CD4-positive, alpha-beta T cell treated with Interleukin-2 at 100 ng/mL for 4 hours (primary cell): Measurements from ENCODE around the gene NNT.
"Not testable (repeated sequence)": the region's sequence is repeated elsewhere in the genome, so short reads cannot be mapped to it uniquely, and the experiment has no call there.

Experiments used
- DNase-seq: peaks from one replicate; pipeline ENCODE4 v3.0.0-alpha.2; 2020; ENCODE audit warnings: low spot score

NNT gene

DNA sequence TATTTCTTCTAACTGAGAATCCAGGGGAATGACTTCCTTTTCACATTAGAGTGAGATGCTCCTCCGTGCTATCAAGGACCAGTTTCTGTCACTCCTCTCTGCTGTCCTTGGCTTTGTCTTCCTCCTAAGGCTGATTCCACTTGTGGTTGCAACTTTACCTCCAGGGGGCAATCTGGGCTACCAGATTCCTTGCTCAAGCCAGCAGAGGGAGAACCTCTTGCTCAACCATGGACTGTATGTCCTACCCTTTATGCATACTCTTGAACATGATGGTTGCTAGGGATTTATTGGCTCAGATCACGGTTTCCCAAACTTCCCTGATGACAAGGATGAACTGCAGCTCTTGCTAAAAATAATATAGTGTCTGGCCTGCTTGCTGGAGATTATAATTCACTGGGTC is 24.0 kb downstream of the NNT start:
- DNase-seq = peak; percentile 12

DNA sequence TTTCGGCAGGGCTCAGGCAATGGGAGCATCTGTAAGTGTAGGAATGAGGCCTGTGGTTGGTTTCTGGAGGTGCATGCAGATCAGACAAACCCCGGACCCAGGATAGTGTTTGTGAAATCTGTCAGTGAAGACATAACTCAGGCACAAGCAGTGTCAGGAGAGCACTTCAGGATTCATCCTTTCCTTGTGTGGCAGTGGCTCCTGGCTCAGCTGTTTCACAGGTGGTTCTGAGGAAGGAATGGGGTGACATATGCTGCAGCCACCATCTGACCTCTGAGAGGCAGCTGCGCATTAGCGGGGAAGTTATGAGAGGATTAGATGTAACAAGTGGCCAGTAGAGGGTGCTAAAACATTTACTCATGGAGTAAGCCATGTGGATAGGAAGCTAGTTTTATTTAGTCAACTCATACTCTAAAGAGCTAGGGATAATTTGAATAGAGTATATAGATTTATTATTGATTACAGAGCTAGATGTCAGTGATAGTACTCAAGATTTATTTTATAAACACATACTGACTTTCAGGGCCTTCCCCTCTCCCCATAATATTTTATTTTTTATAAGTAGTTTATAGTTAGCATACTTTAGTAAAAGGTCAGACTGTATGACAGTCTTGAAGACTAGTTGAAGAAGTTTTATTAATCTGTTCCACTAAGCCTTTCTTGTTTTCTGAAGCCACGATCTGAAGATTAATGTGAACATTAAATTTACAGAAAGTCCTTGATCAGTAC is 28.4 kb downstream of the NNT start:
- DNase-seq = peak; percentile 68

DNA sequence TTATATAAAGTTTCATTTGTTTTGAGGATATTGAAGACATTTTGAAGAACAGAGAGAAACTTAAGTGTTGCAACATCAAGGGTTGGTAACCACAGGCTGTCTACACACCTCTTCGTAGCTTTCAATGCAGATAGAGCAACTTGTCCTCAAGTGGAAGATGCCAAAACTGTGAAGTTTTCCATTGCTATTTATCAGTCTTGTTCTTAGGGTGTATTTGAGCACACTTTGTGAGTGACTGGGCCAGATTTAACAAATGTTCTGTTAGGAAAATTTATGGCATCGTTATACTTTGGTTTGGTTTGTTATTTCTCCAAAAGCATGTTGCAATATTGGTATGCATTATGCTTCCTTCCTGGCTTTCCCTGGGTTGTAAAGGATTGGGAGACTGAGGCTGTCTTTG is 31.6 kb downstream of the NNT start:
- no peak for DNase-seq

DNA sequence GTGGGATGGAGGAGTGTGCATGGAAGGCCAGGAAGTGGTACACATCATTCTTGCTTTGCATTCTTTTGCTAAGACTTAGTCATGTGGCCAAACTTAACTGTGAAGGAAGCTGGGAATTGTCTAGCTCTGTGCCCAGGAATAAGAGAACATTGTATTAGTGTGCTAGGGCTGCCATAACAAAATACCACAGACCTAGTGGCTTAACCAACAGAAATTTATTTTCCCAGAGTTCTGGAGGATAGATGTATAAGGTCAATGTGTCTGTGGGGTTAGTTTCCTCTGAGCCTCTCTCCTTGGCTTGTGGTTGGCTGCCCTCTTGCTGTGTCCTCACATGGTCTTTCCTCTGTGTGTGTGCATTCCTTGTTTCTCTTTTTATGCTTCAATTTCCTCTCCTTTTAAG is 32.4 kb downstream of the NNT start:
- DNase-seq = no peak

DNA sequence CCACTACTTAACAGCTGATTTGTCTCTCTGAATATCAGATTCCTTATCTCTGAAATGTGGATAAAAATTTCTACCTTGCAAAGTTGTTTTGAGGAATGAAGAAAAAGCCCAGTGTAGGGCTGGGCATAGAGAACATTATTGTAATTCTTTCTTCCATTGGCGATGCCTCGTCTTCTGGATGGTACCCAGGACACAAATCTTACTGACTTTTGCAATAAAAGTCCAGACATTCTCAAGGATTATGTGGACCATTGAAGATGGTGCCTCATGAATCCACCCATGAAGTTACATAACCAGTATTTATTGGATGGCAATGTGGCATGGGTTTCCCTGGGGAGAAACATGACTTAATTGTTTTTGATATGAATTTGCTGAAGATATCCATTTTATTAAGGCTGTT is 33.1 kb downstream of the NNT start:
- no peak for DNase-seq

DNA sequence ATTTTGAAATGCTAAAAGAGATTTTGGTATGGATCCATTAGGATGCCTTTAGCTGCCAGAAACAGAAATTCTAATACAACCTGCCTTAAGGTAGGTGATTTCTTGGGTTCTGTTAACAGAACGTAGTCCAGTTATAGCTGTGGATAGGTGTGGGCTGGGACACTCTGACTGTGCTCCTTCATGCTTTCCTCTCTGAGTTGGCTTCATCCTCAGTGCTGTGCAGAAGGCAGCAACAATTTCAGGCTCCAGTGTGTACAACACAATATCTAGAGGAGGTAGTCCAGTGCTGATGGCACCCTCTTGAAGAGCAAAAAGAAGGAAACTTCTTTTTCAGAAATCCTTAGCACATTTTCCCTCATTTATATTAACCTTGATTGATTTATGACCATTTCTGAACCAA is 34.4 kb downstream of the NNT start:
- no peak for DNase-seq

DNA sequence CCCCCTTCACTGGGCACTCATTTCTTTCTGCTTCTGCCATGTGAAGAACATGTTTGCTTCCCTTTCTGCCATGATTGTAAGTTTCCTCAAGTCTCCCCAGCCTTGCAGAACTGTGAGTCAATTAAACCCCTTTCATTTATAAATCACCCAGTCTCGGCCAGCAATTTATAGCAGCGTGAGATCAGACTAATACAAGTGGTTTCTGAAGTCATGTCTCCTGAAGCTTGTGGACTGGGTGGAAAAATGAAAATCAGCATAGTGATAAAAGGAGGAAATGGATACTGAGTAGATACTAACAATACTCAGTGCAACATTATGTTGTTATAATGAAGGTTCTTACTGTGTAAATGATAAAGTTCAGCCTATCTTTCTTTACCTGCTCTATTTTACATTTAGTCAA is 35.1 kb downstream of the NNT start:
- no peak for DNase-seq

DNA sequence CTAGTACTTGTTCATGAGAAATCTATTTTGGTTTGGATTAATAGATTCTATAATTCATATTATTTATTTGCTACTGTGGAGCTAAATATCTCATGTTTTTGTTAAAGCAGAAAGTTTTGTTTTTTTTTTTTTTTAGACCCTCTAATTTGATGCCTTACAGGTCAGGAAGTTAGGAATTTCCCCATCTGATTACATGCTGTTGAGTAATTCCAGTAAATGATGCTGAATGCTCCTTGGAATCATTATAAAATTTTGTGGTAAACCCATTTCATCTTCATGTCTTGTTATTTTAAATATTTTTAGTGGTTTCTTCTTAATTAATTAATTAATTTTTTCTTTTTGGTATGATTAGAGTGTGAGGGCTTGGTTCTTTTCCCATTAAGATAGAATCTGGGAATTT is 35.6 kb downstream of the NNT start:
- no peak for DNase-seq

DNA sequence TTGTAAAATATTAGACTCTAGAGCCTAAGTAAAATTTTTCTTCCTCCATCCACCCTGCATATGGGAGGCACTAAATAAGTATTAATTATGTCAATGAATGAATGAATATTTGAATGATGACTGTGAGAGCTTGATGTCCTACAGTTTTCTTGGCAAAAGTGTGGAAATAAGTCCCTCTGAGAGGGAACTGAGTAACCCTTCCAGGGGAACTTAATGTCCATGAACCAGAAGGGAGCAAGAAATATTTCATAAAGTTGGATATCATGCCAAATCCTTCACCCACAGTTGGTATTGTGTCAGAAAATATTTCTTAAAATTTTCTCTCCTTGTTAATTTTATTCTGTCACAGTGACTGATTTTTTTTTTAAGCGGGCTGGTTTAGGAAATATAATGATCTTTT is 36.6 kb downstream of the NNT start:
- no peak for DNase-seq

DNA sequence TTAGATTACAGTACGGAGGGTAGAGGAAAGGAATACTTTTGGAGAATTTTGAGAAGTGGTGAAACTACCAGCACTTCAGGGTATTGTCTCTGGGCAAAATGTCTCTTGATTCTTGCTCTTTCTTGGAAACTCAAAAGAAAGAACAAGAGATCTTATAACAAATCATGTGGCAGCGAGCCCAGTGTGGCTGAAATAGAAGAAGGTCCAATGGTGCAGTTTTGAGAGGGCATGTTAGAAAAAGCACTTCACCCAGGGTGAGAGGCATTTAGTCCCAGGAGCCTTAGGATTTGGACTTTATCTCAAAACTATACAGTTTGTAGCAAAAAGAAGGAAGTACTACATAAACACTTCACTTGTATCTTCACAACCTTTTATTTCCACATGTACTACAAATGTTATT is 39.4 kb downstream of the NNT start:
- no peak for DNase-seq

DNA sequence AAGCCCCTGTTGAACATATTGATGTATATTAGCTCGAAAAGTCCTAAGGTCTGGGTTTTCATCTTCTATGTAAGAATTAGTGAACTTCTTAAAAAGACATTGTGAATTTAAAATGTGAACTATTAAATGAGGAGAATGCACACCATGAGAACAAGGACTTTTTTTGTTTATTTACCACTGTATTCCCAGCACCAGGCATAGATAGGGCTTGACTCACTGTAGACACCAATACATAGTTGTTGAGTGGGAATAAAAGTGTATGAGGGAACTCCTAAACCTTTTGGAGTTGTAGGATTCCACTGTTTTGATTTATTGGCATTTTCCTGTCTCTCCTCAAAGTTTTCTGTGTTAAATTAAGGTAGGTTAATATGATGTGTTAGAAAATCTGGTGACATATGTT is 40.3 kb downstream of the NNT start:
- no peak for DNase-seq

DNA sequence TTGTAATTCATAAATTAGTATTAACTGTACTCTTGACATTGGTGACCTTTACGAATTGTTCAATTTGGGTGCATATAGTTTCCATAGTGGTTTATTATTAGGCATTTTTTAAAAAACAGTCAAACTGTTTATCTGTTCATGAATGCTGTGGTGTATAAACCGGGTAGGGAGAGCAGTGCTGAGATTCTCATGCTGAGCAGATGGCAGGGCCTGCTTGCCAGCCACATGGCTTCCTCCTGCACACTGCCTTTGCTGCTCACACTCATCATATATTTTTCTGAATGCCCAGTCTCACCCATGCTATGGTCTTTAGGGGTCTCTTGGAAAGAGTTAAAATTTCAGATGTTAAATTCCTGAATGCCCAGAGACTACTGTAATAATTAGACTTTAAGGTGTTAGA is 40.8 kb downstream of the NNT start:
- DNase-seq = no peak

DNA sequence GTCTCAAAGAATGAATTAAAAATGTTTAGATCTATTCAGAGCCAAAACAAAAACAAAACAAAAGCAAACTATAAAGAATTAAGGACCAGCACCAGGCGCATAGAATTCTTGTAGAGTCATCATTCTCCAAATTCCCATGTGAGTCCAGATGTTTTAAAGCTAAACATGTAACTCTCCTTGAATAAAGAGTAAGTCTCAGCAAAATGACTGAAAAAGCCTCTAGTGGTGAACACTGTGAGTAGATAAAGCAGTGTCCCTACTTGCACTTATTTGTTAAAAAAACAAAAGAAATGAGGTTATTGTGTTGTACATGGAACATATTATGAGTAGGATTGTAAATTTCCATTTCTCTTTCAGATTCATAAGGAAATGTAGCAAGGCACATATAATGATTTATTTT is 44.0 kb downstream of the NNT start:
- no peak for DNase-seq

DNA sequence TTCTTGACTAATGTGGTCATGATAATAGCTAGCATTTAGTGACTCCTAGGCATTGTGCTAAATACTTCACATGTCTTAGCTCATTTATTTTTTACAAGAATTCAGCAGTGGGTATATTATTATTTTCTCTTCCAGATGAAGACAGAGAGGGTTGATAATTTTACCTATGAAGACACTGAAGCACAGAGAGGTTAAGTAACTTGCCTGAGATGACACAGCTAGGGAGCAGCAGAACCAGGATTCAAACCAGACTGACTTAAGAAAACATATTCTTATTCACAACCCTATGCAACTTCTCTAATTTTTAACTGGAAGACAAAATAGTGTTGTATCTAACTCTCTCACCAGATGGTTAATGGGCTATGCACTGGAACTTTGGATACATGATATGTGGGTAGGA is 44.8 kb downstream of the NNT start:
- DNase-seq = no peak

DNA sequence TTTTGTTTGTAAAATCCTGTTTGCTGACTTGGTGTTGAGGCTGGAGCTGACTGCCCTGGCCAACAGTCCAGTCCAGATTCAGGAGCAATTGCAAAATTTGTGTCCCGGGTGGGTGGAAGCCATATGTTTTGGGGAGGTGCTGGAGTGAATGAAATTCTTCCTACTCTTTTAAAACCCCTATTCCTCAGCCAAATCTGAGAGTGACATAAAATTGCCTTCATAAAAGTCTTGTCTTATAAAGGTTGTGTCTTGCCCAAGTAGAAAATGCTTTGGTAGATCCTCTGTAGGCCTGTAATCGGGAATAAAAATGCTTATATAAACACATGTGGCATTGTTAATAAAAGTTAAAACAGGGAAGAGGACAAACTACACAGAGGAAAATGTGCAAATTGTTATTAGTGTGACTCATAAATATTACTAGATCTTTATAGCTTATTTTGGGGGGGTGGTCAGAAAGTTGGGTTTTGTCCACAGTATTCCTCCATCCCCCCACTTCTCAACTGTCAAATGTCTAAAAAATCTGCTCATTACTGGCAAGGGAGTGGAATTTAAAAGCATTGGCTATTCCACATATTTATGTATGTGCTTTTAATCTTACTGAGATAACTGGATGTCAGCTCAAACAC is 45.6 kb downstream of the NNT start:
- DNase-seq = no peak

DNA sequence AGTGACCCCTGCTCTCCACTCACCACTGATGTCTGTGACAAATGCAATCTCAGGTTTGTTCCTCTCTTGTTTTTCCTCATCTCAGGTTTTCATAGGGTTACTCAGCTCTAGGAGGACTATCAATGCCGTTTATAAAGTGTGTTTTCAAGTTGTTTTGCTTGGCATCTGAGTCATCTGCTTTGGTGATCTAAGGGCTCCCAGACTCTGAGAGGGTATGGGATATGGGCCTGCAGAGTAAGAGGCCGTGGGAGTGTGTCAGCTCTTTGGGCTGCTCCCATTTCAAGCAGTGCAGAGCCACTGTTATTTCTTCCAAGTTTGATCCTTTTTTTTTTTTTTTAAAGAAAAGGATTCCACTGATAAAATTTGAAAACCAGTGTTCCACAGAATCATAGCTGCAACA is 46.3 kb downstream of the NNT start:
- DNase-seq = no peak

DNA sequence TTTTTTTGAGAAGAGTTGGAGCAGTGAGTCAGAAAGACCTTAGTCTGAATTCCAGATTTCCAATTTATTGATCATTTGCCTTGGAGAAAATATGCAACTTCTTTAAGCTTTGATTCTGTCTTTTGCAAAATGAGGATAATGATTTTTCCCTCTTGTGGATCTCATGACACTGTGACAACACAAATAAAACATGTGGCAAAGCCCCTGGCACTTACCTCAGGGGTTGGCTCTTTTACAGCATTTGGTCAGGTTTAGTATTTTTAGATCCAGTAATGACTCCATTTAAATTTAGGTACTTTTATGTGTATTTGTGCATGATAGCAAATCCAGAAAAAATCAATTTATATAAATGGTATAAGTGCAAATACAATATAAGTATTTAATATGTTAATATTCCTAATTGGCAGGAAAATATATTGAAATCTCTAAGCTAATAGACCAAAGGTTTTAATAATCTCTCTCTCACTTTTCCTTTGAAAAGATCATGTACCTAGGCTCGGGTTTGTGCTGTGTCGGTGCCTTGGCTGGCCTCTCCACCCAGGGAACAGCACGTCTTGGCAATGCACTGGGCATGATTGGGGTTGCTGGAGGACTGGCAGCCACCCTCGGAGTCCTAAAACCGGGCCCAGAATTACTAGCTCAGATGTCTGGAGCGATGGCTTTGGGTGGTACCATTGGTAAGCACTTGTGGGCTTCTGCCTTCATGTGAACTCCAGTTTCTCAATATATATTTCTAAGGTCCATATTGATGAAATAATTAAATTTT is 49.7 kb downstream of the NNT start:
- DNase-seq = no peak

DNA sequence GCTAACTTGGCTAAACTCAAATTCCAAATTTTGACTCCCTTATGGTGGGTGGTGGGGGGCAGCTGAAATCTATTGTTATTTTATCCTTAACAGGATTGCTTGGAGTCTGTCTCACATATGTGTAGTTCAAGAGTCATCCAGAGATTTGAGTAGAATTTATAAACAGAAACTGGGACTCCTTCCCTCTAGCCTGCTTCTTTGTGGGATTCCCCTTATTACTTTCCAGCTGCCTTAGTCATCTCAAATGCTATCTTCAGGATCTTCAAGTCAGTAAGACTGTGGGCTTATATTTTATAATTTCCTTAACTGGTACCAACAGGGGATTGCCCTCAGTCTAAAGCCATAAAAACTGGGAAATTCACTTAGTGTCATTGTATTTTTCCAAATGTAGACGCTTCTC is 55.5 kb downstream of the NNT start:
- no peak for DNase-seq

DNA sequence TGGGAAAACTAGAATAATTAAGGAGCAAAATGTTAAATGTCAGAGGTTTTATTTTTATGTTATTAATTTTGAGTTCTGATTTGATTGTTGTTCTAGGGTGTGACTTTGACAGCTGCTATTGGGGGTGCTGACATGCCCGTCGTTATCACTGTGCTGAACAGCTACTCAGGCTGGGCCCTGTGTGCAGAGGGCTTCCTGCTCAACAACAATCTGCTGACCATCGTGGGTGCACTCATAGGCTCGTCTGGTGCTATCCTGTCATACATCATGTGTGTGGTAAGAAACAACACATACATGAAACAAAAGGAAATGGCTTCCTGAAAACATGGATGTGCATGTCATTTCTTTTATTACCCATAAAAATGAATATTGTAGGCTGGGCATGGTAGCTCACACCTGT is 56.1 kb downstream of the NNT start:
- DNase-seq = no peak

DNA sequence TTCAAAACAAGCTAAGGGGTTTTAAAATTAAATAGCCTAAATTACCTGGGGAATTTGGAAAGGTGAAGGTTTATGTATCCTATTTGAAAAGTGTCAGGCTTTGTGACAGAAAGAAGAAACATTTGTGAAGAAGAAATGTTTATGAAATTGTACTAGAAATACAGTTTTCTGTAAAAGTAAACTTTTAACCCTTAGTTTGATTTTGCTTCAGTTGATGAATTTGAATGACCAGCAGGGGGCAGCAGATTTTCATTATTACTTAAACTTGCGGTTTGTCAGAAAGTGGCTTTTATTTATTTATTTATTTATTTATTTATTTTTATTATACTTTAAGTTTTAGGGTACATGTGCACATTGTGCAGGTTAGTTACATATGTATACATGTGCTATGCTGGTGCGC is 58.1 kb downstream of the NNT start:
- peak; percentile 37 for DNase-seq

DNA sequence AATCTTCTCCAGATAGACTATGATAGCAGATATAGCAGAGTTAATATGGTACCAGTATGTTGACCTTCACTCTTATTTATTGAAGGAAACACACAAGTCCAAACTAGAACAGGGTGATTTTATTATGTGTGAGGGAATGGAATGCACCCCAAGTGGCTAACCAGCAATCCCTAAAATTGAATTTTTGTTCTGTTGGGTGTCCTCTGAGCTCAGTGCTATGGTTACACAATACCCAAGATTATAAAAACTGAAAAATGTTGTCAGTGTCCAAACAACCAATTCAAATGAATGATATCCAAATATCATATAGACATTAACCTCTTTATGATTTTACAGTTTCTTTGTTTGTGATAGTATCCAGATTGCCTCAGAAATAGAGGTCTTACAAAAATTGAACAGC is 60.9 kb downstream of the NNT start:
- no peak for DNase-seq

DNA sequence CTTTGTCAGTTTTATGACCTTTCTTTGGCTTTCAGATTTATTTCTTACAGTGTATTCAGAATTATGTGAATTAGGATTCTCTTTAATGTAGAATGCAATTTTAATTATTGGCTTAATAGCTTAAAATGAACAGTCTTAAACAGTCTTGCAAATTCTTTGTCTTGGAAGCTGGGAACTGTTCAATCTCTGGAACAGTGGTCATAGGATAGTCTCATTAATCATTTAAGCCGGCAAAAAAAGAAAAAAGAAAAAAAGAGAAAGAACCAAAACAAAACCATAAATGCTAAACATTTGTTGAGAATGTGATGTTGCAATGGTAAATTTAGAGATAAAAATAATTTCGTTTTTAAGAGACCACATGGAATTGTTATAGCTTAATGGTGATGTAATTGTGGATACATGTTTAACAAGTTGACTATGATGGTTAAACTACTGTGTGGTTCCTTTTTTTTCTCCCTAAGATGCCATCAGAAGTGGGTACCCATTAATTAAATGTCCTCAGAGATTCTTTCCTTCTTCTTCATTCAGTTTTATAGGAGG is 61.6 kb downstream of the NNT start:
- no peak for DNase-seq

DNA sequence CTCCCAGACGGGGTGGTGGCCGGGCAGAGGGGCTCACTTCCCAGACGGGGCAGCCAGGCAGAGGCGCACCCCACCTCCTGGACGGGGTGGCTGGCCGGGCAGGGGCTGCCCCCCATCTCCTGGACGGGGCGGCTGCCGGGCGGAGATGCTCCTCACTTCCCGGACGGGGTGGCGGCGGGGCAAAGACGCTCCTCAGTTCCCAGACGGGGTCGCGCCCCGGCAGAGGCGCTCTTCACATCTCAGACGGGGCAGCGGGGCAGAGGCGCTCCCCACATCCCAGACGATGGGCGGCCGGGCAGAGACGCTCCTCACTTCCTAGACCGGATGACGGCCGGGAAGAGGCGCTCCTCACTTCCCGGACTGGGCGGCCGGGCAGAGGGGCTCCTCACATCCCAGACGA is 62.8 kb downstream of the NNT start:
- not testable (repeated sequence) for DNase-seq
